ENCODE results near the gene MEA1.

- TF ChIP-seq, protein P1, sequence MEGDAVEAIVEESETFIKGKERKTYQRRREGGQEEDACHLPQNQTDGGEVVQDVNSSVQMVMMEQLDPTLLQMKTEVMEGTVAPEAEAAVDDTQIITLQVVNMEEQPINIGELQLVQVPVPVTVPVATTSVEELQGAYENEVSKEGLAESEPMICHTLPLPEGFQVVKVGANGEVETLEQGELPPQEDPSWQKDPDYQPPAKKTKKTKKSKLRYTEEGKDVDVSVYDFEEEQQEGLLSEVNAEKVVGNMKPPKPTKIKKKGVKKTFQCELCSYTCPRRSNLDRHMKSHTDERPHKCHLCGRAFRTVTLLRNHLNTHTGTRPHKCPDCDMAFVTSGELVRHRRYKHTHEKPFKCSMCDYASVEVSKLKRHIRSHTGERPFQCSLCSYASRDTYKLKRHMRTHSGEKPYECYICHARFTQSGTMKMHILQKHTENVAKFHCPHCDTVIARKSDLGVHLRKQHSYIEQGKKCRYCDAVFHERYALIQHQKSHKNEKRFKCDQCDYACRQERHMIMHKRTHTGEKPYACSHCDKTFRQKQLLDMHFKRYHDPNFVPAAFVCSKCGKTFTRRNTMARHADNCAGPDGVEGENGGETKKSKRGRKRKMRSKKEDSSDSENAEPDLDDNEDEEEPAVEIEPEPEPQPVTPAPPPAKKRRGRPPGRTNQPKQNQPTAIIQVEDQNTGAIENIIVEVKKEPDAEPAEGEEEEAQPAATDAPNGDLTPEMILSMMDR (IDR thresholded peaks at IDR 0.05; ENCODE audit: insufficient read depth, low read depth, low read length) = no peak
- no peak for TF ChIP-seq EZH2 (IDR thresholded peaks at IDR 0.05; ENCODE audit: insufficient read depth, low read length)
Measured at GRCh38 chr6:42966571-42966970, 47.2 kb downstream of the MEA1 start.

Data from astrocyte (in vitro differentiated cells and primary cell).